HG03066 (cell line): ENCODE results near the gene SRGAP2B.
"Not testable (repeated sequence)": the region's sequence is repeated elsewhere in the genome, so short reads cannot be mapped to it uniquely, and the experiment has no call there.

Source experiments
- ATAC-seq: cut with Tn5 transposase; IDR thresholded peaks from one replicate; pipeline ENCODE4 v1.9.1; 2021; ENCODE audit warnings: low read depth; ENCODE audit not compliant: unreplicated experiment

The SRGAP2B gene

DNA sequence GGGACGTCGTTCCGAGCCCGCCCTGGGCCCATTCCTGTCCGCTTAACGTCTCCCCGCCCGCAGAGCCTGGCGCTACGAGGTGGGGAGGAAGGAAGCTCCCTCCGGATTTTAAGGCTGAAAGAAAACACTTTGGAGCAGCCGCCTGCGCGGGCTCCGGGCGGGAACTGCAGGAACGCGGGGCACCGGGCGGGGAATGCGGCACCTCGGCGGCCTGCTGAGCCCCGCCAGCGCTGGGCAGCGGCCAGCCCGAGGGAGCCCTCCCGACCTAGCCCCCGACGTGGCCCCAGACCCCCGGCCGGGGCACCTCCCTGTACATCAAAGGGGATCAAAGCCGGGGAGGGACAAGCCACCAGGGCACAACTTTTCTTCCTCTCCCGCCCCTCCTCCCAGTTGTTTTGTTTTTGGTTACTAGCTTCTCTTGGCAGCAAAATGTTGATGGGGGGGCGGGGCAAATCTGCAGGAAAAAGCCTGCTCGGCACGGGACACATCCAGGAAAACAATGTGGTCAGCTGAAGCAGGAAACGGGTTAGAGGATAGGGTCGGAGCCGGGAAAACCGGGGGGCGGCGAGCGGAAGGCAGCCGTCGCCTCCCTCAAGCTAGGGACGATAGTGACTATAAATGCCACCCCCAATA is 1.5 kb downstream of the SRGAP2B start:
- ATAC-seq: not testable (repeated sequence)

DNA sequence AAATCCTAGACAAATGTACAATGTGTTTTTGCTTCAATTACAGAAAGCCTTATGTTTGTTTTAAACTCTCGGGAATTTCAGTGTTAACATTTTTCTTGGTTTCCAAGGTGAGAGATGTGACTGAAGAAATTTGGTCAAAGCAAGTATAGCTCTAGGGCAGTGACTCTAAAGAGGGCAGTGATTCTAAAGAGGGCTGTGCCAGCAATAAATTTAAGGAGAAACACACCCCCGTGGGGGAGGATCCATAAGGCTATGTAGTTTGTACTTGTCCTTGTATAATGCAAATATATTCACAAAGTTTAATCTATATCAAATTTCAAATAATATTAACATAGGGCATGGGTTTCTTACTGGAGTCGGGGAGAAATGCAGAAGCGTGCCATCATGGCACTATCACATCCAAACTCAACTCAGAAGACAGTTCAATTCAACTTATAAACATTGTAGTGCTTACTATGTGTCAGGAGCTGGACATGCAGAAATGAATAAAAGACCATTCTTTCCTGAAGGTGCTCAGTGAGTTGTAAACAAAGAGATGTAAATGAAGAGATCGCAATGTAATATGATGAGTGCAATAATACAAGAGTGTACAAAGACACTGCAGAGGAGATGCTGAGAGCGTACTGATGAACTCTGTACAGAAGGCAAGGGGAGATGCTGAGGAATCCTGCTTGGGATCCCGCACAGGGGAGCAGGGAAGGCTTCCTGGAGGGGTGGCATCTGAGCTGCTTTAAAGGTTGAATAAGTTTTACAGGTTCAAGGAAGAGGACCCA is 12.5 kb downstream of the SRGAP2B start:
- not testable (repeated sequence) for ATAC-seq

GRCh38 chr1:145080193-145080592 is 14.9 kb downstream of the SRGAP2B start:
- not testable (repeated sequence) for ATAC-seq

DNA sequence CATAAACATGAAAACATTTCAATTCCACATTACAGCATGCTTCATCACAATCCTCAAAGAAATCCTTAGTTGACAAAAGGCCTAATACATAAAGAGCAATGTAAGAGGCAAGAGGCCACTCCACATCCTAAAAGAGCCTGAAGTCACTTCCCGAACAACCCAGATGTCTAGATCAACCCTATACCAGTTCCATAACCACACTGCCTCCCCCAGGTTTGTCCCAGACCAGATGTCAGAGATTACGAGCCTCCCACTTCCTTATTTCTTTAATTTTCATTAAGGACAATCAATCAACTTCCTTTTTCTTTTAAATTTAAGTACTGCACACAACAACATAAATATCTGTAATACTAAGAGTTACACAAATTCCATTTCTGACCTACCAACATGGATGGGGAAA is 15.4 kb downstream of the SRGAP2B start:
- not testable (repeated sequence) for ATAC-seq

- not testable (repeated sequence) for ATAC-seq
Observed at GRCh38 chr1:145078787-145079370, 16.2 kb downstream of the SRGAP2B start.

- not testable (repeated sequence) for ATAC-seq
Observed at GRCh38 chr1:145077872-145078786, 17.0 kb downstream of the SRGAP2B start.

DNA sequence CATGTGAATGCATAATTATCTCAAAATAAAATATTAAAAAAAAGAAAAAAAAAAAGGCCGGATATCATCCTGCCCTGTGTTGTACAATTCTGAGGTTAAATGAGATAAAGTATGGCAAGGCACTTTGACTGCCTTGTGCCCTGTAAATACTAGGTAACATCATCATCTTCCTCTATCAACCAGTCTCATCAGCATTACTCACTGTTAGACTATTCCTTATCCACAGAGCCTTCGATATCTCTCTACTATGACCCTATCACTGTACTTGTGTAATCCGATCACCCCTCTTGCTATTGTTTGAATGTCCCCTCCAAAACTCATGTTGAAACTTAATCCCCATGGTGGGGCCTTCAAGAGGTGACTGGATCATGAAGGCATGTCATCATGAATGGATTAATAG is 18.3 kb downstream of the SRGAP2B start:
- ATAC-seq: not testable (repeated sequence)

GRCh38 chr1:145074021-145074559 is 21.0 kb downstream of the SRGAP2B start:
- not testable (repeated sequence) for ATAC-seq

DNA sequence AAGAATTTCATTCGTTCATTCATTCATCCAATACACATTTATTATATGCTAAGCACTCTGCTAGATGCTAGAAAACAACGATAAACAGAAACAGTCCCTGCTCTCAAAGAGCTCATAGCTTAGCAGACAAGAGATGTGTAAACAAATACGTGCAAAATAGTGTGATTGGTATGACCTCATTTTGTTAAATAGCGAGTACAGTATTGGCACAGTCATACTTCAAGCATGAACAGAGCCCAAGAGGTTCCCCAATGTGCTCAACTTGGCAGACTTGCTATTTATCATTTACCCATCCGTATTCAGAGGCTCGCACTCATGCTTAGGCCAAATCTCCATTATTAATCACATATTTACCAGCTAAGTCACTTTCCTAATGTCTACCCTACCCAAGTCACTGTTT is 23.6 kb downstream of the SRGAP2B start:
- not testable (repeated sequence) for ATAC-seq

DNA sequence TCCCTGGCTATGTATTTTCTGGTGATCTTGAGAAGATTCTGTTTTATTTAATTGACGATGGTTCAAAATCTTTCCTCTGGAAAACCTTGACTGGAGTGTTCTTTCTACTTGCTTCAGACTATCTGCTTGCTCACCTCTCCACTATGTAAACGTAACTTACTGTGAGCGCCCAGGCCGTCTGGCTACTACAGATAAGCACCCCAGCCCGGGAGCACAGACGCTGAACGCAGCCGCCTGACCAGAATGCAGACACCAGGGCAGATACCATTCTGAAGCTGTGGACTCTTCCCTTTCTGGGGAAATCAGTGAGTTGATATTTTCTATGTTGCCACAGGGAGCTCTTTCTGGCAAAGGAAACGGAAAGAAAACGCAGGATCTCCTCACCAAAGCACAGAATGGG is 28.6 kb downstream of the SRGAP2B start:
- ATAC-seq: not testable (repeated sequence)

DNA sequence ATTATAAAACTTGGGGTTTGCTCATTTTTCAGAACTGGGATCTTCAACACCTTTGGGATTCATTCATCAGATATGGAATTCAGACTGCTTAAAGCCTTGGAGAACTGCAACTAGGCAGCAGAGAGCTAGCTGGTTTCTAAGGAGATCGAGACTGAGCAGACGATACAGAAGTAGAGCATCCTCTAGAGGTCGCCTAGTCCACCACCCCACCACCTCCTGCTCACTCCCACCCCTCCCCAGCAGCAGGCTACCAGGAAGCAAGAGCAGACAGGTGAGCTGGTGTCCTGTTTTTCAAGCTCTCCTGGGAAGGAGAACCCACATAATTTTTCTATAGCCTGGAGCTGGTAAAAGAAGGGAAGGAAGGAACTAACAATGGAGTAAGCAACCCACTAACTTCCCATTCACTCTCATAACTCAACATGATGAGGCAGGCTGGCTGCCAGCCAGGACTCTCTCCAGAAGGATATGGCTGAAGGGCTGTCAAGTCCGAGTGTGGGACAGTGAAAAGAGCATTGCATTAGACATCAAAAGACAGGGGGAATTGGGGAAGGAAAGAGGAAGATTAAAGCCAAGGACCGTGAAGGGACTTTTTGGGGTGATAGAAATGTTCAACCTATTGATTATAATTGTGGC is 29.8 kb downstream of the SRGAP2B start:
- ATAC-seq: not testable (repeated sequence)

DNA sequence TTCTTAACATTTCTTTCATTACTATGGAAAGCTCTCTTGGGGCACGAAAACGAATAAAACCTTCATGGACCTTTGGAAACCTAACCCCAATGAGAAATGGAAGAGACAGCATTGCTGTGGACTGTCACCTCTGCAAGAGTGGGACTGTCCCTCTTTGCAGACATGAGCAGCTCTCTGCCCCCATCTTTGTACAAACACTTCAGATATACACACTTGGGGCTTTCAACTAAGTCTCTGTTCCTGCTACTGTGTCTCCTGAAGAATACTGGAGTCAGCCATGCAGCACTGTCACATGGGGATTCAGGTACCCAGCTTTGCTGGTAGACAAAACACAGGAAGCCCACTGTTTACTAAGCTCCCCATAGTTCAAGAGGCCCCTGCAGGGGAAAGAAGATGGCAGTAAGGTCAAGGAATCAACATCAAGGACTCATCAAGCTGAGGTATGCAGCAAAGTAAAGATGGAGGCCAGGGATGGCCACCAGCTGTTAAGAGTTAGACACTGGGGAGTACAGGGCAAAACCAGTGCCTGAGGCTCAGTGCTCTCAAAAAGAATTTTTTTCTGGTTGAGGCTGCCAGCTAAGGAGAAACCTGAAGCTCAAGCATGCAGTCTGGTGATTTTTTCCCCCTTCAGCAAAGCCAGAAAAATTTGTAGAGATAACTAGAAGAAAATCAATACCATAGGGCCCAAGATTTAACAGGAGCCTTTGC is 31.0 kb downstream of the SRGAP2B start:
- not testable (repeated sequence) for ATAC-seq

DNA sequence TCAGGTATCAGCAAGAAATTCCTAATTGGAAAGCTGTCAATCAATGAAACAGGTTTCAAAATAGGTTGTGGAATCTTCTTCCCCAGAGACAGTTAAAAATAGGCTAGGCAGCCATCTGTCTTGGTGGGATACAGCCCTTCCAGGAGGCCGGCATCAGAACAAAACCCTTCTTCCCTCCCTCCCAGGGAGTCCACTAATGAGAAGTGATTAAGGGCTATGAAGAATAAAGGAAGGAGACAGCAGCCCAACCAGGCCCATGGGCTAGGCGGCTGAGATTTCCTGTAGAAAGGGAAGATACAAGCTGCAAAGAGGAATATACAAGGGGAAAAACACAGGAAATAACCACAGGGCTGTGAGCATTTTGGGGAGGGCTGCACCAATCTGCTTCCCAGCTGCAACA is 31.8 kb downstream of the SRGAP2B start:
- not testable (repeated sequence) for ATAC-seq

GRCh38 chr1:145058184-145058583 is 36.9 kb downstream of the SRGAP2B start:
- ATAC-seq: not testable (repeated sequence)

- peak; percentile 98 for ATAC-seq
Observed at GRCh38 chr1:145055217-145055760, 39.8 kb downstream of the SRGAP2B start.

- ATAC-seq: not testable (repeated sequence)
Observed at GRCh38 chr1:145053428-145053827, 41.7 kb downstream of the SRGAP2B start.

DNA sequence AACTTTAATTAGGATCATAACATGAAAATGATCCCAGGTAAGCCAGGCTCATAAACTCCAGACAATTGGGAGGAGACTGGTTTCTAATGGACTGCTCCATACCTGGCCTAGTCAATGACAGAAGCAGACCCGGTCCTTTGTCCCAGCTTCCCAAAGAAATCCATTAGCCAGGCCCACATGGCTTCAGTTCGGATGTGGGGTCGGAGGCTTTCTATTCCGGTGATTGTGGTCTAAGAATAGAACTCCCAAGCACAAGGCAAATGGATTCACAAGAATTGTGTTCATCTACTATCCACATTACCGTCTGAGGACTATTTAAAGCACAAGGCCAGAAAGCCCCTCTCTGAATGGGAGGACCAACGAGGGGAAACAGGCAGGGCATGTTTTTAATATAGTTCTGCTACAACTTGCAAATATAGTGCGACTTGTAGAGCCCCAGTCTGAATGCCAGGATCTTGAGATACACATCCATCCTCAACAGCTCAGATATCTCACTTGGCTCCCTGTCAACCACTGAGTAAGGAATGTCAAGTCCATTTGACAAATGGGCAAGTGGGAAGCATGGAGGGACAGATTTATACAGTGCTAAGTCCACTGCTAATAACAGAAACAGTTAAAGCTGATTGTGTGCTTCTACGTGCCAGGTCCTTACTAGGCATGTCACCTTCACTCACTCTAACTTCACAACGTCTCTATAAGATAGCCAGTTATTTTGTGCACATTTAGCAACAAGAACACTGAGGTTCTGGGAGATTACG is 42.9 kb downstream of the SRGAP2B start:
- ATAC-seq: not testable (repeated sequence)

DNA sequence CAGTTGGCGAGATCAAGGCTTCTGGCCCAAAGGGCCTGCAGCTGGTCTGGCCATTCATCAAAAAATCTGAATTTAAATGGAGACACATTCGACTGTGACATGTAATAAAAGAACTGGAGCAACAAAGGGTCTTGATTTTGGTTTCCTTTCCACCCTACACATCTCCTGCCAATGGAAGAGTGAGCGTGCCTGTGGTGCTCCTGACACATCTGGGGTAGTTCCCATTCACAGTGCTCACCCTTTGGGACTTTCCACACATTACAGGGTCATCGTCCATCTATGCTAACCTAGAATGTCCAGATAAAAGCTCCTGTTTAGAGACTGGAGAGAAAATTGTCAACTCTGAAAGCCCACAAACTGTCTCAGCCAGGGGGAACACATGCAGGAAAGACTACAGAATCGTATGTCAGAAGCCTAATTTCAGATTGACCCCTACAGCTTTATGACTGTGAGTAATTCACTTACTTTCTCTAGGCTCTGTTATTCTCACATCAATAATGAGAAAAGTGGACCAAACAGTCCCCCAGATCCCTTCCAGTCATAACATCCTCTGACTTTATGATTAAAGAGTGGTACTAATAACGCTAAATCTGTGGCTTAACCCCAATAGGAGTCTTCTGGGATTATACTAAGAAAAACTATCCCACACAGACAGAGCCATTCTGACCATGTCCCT is 46.8 kb downstream of the SRGAP2B start:
- not testable (repeated sequence) for ATAC-seq
